ENCODE measurements around the gene OR6P1. TPM values are rescaled to one million over a fixed set of nuclear protein-coding genes. Genes with fewer than 3 reads are reported as not detected.

OR6P1 gene
- total RNA-seq, 1 experiment from 2014 or later, result not detected

DNA sequence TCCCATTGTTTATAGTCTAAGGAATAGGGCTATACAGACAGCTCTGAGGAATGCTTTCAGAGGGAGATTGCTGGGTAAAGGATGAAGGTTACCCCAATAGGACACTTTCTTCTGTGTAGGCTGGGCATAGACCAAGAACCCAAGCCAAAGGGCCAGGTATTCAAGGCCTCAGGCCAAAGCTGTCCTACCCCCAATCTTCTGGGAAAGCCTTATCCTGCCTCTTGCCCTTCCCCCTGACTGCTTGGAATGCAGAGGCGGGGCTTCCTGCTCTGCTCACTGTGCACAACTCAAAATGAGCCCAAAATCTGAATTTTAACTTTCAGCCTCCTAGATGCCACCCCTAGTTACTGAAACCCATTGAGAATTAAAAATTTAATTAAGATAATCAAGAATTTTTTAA, 36.9 kb upstream of the OR6P1 start:
- H3T11ph ChIP-seq (ENCODE audit: low read length), result no peak overlapping the region
- Mint-ChIP-seq H3K4me1 (peaks cover 0 to 3% of the 10 kb centered on the region in 2 experiments; a peak in 1 of 4 replicates), H3K4me3 (no peak overlapping the region), H3K9me3 (no peaks in the 10 kb centered on the region), H3K27ac (no peak overlapping the region), H3K27me3 (ENCODE audit: low read depth) (no peaks in the 10 kb centered on the region), H3K36me3 (ENCODE audit: insufficient read depth in 1 of 3, low read depth in 3 of 3) (no peaks in the 10 kb centered on the region; a peak in 1 of 7 replicates)
- no CpG with 5 or more reads among the region's 1 CpG for WGBS (ENCODE audit: extremely low coverage, insufficient read length, low lambda C conversion rate)
- no peak overlapping the region for H4K91ac ChIP-seq (ENCODE audit: insufficient read length, low read depth, low read length)
- no peak overlapping the region for H3K9ac ChIP-seq (ENCODE audit: extremely low read depth, insufficient read length, low read length)
- H3K56ac ChIP-seq (ENCODE audit: insufficient read length, low read depth, low read length), result no peak overlapping the region
- H3K4ac ChIP-seq (ENCODE audit: low read depth, low read length), result no peak overlapping the region
- H2AK5ac ChIP-seq (ENCODE audit: insufficient read length, low read length), result no peak overlapping the region
- no peak overlapping the region for H4K8ac ChIP-seq (replicated peaks; ENCODE audit: insufficient read length, low read depth, low read length)
- H3K23ac ChIP-seq (ENCODE audit: insufficient read length, low read depth, low read length), result no peak overlapping the region
- no peaks in the 10 kb centered on the region for H3K9me3 ChIP-seq (ENCODE audit: control insufficient read depth, low read depth, low read length)
- H3K27ac ChIP-seq (ENCODE audit: insufficient read length, low read depth, low read length), result no peak overlapping the region
- H3K4me1 ChIP-seq (ENCODE audit: insufficient read depth, low read length), result 0 out of 2 replicates have a peak, but pooled peaks cover 2% of the 10 kb centered on the region
- H2AFZ ChIP-seq (ENCODE audit: low read length), result no peak overlapping the region
- no peaks in the 10 kb centered on the region for H3K79me2 ChIP-seq (ENCODE audit: insufficient read depth, low read length)
- H3K79me1 ChIP-seq (ENCODE audit: insufficient read depth, low read depth, low read length, poor library complexity, severe bottlenecking), result no peaks in the 10 kb centered on the region
- no peak overlapping the region for H2BK5ac ChIP-seq (ENCODE audit: insufficient read length, low read length)
- H2BK15ac ChIP-seq (ENCODE audit: low read depth, low read length), result no peak overlapping the region
- TF ChIP-seq, protein P1, sequence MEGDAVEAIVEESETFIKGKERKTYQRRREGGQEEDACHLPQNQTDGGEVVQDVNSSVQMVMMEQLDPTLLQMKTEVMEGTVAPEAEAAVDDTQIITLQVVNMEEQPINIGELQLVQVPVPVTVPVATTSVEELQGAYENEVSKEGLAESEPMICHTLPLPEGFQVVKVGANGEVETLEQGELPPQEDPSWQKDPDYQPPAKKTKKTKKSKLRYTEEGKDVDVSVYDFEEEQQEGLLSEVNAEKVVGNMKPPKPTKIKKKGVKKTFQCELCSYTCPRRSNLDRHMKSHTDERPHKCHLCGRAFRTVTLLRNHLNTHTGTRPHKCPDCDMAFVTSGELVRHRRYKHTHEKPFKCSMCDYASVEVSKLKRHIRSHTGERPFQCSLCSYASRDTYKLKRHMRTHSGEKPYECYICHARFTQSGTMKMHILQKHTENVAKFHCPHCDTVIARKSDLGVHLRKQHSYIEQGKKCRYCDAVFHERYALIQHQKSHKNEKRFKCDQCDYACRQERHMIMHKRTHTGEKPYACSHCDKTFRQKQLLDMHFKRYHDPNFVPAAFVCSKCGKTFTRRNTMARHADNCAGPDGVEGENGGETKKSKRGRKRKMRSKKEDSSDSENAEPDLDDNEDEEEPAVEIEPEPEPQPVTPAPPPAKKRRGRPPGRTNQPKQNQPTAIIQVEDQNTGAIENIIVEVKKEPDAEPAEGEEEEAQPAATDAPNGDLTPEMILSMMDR (conservative IDR thresholded peaks at IDR 0.05), result no peak
- DNase-seq, result no peak
- no peak overlapping the region for H4K5ac ChIP-seq (ENCODE audit: insufficient read length, low read depth, low read length)
- no peak overlapping the region for H2BK120ac ChIP-seq (ENCODE audit: low read depth, low read length, poor library complexity, severe bottlenecking)
- no peak overlapping the region for H2BK20ac ChIP-seq (ENCODE audit: low read depth, low read length, poor library complexity, severe bottlenecking)
- no peak overlapping the region for H3K4me2 ChIP-seq (ENCODE audit: insufficient read depth, insufficient read length, low read length)
- H3K18ac ChIP-seq (ENCODE audit: insufficient read length, low read depth, low read length), result no peak overlapping the region
- no peaks in the 10 kb centered on the region for H4K20me1 ChIP-seq (ENCODE audit: control insufficient read depth, insufficient read depth, insufficient read length)
- no peak overlapping the region for H3K14ac ChIP-seq (ENCODE audit: insufficient read depth, low read length)
- no peak overlapping the region for H2BK12ac ChIP-seq (ENCODE audit: insufficient read length, low read depth, low read length)
- H3K27me3 ChIP-seq (ENCODE audit: insufficient read depth, low read length), result no peaks in the 10 kb centered on the region
- no peaks in the 10 kb centered on the region for H3K23me2 ChIP-seq (ENCODE audit: insufficient read length, low read depth, low read length, poor library complexity, severe bottlenecking)
